Purkinje cell (primary cell): ENCODE results near the gene GPR37L1. TPM values are rescaled to one million over a fixed set of nuclear protein-coding genes. Genes with fewer than 3 reads are reported as not detected.

Experiments used
- polyA plus RNA-seq: library from polyadenylated mRNA; unstranded; fragments of >200 nt; fragmentation: Nextera tagmentation; gene quantifications from 2 replicates; pipeline ENCODE4 v1.2.1, GENCODE V29; 2014

The GPR37L1 gene
- 25.0 and 33.3 TPM in 2 replicates for polyA plus RNA-seq

GRCh38 chr1:202122639-202123335 lies at the start of gene GPR37L1:
Gene GPR37L1 (plus strand): TSS chr1:202122917. CDS start chr1:202122964, 47 bp downstream.

DNA sequence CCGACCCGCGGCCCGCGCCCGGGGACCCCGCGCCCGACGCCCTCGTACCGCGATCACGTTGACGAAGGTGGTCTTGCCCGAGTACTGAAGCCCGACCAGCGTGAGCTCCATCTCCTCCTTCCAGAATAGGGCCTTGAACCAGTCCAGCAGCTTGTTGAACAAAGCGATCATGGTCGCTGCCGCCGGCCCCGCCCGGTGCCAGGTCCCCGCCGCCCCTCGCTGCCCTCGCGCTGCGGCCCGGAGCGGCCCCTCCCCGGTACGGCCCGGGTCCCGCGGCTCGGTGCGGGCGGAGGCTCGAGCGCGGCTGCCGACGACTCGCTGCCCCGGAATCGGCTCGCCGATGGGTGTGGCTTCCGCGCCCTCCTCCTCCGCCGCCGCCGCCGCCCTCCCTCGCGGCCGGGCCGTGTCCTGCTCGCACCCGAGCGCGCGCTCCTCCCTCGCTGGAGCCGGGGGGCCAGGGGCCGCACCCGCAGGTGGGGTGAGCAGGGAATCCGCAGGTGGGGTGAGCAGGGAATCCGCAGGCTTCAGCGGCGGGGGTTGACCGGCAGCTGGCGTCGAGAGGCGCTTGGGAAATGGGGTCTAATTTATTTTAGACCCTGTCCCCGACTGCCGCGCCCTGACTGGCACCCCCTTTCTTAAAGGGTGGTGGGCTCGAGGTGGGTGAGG lies 21.8 kb downstream of the GPR37L1 start, which contains the start of gene ARL8A:
TSS of gene ARL8A (minus strand) at position 336 of the 666 bp plus-strand sequence. CDS start at position 171, 165 bp downstream.

DNA sequence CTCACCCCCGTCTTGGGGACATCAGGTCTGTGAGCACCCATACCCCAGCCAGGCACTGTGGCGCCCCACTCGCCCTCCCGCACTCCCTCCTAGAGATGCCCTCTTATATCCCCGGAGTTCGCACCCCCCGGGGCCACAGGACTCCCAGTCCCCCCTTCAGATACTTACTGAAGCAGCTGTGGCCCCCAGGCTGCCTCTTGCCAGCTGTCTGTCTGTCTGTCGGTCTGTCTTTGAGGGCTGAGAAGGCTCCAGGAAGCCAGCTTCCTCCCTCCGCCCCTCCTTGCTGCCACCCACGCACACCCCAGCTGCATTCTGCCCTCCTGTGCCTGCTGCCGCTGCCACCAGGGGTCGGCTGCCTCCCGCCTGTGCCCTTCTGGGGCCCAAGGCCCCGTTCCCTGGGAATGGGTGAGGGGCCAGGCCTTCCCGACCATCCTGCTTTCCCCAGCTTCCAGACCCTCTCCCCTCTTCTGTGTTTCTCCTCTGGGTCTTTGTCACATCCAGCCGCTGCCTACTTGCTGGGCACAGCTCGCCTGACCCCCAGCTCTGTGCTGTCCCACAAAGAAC lies 37.7 kb downstream of the GPR37L1 start, which contains the start of gene PTPN7:
TSS of gene PTPN7 (minus strand) at position 226 of the 564 bp plus-strand sequence. CDS start 1,200 bp downstream, outside the sequence.

Other genes starting within 250 kb of the GPR37L1 start
- 0.59 and 2.1 TPM in 2 replicates for gene SHISA4, start 234.0 kb upstream of the GPR37L1 start, polyA plus RNA-seq
- 0.34 and 1.6 TPM in 2 replicates for gene LMOD1, start 176.4 kb upstream of the GPR37L1 start, polyA plus RNA-seq
- 252 and 365 TPM in 2 replicates for gene TIMM17A, start 167.4 kb upstream of the GPR37L1 start, polyA plus RNA-seq
- gene RNPEP, start 140.3 kb upstream of the GPR37L1 start, polyA plus RNA-seq: 1.8 and 4.9 TPM in 2 replicates
- 0.59 TPM in 1 of 2 replicates, not detected in the other for gene ELF3, start 112.3 kb upstream of the GPR37L1 start, polyA plus RNA-seq
- 9.2 and 9.3 TPM in 2 replicates for gene ARL8A, start 21.8 kb downstream of the GPR37L1 start, polyA plus RNA-seq
- gene PTPN7, start 37.7 kb downstream of the GPR37L1 start, polyA plus RNA-seq: not detected in 2 replicates
- 4.0 and 5.7 TPM in 2 replicates for gene LGR6, start 70.9 kb downstream of the GPR37L1 start, polyA plus RNA-seq
- gene UBE2T, start 219.0 kb downstream of the GPR37L1 start, polyA plus RNA-seq: 78.4 and 82.6 TPM in 2 replicates
- gene PPP1R12B, start 225.8 kb downstream of the GPR37L1 start, polyA plus RNA-seq: 18.0 and 21.3 TPM in 2 replicates